ENCODE results near the gene IL22RA2.

IL22RA2 gene

DNA sequence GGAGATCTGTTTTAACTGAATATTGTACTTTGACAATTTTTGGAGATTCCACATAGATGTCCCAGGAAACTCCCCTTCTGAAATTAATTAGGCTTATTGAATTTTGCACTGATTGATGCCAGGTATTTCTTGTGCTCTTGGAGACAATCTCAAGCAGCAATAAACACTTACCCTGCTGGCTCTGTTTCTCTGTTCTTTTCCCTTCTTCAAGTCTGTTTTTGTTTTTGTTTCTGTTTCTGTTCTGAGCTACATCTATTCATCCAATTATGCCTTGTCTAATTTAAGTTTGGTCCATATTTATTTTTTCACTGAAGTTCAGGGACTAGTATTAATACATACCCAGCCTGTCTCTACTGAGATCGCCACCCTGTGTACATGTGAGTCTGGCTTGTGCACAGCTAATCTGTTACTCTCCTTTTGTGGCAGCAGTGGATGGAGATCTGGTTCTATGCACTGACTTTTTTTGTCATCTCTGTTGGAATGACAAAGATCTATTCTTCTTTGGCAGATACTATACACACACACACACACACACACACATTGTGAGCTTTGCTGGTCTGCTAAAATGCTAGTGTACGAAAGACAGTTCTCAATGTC lies 51.9 kb downstream of the IL22RA2 start:
- TF ChIP-seq, protein P1, sequence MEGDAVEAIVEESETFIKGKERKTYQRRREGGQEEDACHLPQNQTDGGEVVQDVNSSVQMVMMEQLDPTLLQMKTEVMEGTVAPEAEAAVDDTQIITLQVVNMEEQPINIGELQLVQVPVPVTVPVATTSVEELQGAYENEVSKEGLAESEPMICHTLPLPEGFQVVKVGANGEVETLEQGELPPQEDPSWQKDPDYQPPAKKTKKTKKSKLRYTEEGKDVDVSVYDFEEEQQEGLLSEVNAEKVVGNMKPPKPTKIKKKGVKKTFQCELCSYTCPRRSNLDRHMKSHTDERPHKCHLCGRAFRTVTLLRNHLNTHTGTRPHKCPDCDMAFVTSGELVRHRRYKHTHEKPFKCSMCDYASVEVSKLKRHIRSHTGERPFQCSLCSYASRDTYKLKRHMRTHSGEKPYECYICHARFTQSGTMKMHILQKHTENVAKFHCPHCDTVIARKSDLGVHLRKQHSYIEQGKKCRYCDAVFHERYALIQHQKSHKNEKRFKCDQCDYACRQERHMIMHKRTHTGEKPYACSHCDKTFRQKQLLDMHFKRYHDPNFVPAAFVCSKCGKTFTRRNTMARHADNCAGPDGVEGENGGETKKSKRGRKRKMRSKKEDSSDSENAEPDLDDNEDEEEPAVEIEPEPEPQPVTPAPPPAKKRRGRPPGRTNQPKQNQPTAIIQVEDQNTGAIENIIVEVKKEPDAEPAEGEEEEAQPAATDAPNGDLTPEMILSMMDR (IDR thresholded peaks at IDR 0.05; ENCODE audit: control insufficient read depth, insufficient read depth, low read depth, low read length, missing control alignments), result no peak
- DNase-seq (ENCODE audit: low read depth), result no peak
- no peak overlapping the region for H3K4me3 ChIP-seq (ENCODE audit: control insufficient read depth, low read depth, low read length)

DNA sequence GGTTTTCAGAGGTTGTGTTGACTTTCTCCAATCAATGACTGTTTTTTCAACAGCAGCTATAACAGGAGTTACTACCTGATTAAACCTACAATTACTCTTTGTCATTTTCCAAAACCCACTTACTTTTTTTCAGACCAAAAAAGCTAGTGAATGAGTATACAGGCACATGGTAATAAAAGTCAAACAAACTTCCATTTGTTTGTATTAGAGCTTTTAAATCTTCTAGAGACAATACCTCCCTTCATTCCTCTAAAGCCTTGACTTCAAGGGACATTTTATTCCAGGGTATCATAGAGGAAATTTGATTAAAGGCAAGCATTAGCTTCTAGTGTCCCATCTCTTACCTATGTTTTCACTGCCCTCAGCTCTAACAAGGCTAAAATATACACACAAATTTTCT lies 52.7 kb downstream of the IL22RA2 start:
- TF ChIP-seq, protein P1 (IDR thresholded peaks at IDR 0.05; ENCODE audit: control insufficient read depth, insufficient read depth, low read depth, low read length, missing control alignments), result no peak
- no peak overlapping the region for H3K4me3 ChIP-seq (ENCODE audit: control insufficient read depth, low read depth, low read length)
- no peak for DNase-seq (ENCODE audit: low read depth)

DNA sequence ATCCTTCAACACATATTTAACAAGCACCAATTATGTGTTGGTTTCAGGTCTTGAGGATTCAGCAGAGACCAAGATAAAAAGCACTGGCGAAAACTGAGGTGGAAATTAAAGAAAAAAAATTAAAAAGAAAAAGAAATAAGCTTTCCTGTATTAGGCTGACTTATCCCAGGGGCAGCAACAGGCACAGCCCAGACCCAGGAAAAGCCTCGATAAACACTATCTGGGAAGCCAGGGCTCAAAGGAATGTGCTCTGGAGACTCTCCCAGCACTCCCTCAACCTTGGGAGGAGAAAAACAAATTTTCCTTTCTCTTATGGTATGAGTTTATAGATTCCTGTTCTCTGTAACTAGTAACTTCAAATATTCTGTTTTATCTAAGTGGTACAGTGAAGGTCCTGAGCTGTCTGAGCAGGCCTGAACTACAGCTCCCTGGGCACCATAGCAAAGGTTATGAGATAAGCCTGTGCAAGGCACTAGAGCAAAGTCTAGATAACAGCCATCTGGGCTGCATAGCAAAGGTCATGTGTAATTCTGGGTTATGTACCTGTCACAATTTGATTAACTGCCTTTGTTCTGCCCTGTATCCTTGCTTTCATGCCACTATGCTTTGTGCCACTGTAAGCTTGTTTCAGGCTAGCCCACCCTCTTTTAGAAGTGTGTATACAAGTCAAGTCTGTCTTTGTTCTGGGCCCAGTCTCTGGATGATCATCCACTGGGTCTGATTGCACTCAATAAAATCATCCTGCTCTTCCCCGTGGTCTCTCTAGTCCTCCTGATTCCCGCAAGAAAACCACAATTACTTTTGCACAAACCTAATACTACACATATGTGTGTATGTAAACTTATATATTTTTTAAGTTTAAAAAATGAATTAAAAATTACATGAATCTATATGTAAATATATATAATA lies 54.0 kb downstream of the IL22RA2 start:
- TF ChIP-seq, protein P1 (IDR thresholded peaks at IDR 0.05; ENCODE audit: control insufficient read depth, insufficient read depth, low read depth, low read length, missing control alignments), result no peak
- DNase-seq (ENCODE audit: low read depth), result no peak
- H3K4me3 ChIP-seq (ENCODE audit: control insufficient read depth, low read depth, low read length), result no peak overlapping the region

DNA sequence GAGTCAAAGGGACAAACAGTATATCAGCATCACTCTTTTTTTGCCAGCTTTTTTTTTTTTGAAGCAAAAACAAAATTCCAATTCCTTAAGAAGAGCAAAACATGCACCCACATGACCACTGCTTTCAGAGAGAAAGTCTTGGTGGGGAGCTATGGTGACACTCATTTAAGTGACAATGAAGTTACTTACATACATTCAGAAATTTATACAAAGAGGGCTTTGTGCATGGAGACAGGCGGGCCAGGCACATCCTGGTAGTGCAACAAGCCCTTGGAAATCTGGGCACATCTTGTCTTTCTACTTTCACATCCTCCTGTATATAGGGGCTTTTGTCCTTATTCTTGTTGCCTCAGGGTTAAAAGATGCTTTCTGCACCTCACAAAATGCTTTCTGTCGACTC lies 55.9 kb downstream of the IL22RA2 start:
- DNase-seq (ENCODE audit: low read depth), result no peak
- TF ChIP-seq, protein P1 (IDR thresholded peaks at IDR 0.05; ENCODE audit: control insufficient read depth, insufficient read depth, low read depth, low read length, missing control alignments), result no peak
- H3K4me3 ChIP-seq (ENCODE audit: control insufficient read depth, low read depth, low read length), result no peak overlapping the region

DNA sequence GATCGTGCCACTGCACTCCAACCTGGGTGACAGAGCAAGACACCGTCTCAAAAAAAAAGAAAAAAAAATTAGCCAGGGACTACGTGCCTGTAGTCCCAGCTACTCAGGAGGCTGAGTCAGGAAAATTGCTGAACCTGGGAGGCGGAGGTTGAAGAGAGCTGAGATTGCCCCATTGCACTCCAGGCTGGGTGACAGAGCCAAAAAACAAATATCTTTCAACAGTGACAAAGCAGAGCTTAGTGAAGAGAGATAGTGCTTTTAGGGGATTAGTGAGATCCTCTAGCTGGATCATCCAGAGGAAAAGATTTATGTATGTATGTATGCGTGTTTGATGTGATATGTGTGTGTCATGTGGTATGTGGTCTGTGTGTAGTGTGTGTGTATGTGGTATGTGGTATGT lies 56.6 kb downstream of the IL22RA2 start:
- TF ChIP-seq, protein P1 (IDR thresholded peaks at IDR 0.05; ENCODE audit: control insufficient read depth, insufficient read depth, low read depth, low read length, missing control alignments), result no peak
- no peak overlapping the region for H3K4me3 ChIP-seq (ENCODE audit: control insufficient read depth, low read depth, low read length)

DNA sequence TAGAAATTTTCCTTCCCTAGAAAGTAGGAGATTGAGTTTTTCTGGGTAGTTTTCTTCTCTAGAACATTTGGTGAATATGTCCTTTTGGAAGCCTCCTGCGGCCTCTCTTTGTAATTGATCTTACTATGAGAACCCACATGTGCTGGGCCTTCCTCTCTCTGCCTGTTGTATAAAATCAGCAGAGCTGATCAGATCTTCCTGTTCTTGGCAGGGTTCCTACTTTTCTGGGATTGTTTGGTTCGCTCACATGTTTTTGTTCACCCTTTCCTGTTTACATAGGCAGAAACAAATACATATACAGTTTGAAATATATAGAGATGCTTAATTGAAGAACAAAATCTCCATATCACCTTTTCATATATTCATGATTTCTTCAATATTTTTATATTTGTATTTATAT lies 57.8 kb downstream of the IL22RA2 start:
- no peak for DNase-seq (ENCODE audit: low read depth)
- no peak overlapping the region for H3K4me3 ChIP-seq (ENCODE audit: control insufficient read depth, low read depth, low read length)
- TF ChIP-seq, protein P1 (IDR thresholded peaks at IDR 0.05; ENCODE audit: control insufficient read depth, insufficient read depth, low read depth, low read length, missing control alignments), result no peak

More for the DNA sequence above, 56.6 kb downstream of the IL22RA2 start:
- no peak for DNase-seq (ENCODE audit: low read depth)
